ENCODE results near the gene VENTX. TPM values are rescaled to one million over a fixed set of nuclear protein-coding genes. Genes with fewer than 3 reads are reported as not detected.
A peak's percentile ranks its signal among the peaks of the same experiment; 100 is the strongest.

VENTX gene
- total and polyA plus RNA-seq, 2 of the 4 experiments (the other 2 are of a cell fraction), result not detected

GRCh38 chr10:133261726-133262325 is 24.2 kb downstream of the VENTX start:
- peak; percentile 76 for ATAC-seq (ENCODE audit: low read depth)
- WGBS, 2 experiments (ENCODE audit: extremely low coverage in 2 of 2, insufficient read length in 1 of 2), result 0% methylated on average over 11 of the region's 79 CpGs; no CpG with 5 or more reads in 1 of the 2 experiments
- Histone ChIP-seq H2BK5ac (ENCODE audit: low read depth, low read length, poor library complexity, severe bottlenecking) (peak overlapping the region; percentile 91), H3K79me1 (ENCODE audit: low read depth in 1 of 2, low read length in 2 of 2) (peaks cover 0 to 4% of the 10 kb centered on the region in 2 experiments; a peak in 1 of 4 replicates), H4K8ac (ENCODE audit: low read depth in 2 of 2, low read length in 2 of 2) (peak overlapping the region; percentile 74 to 94; a peak in 3 of 4 replicates), H3K14ac (replicated peaks; ENCODE audit: low read depth, low read length) (0 out of 2 replicates have a peak overlapping the region, but pooled peaks have one; percentile 48), H3K23ac (ENCODE audit: low read depth, low read length) (no peak overlapping the region), H3K36me3 (ENCODE audit: control insufficient read depth, insufficient read depth, low read length) (no peaks in the 10 kb centered on the region), H2BK15ac (ENCODE audit: low read depth, low read length) (0 out of 3 replicates have a peak overlapping the region, but pooled peaks have one; percentile 5), H3K18ac (ENCODE audit: low read depth, low read length) (peak overlapping the region; percentile 2), H3K4me2 (ENCODE audit: low read depth, low read length) (peak overlapping the region; percentile 91), H4K91ac (ENCODE audit: insufficient read depth, low read depth, low read length) (peak overlapping the region; percentile 76; the same call in 1 of the 2 replicates), H4K20me1 (ENCODE audit: insufficient read depth, low read length) (no peaks in the 10 kb centered on the region), H3K4me3 (ENCODE audit: insufficient read depth, low read depth, low read length) (peak overlapping the region; percentile 66), H3K9me3 (ENCODE audit: control insufficient read depth, insufficient read depth, low read length) (no peaks in the 10 kb centered on the region), H3K4me1 (ENCODE audit: control insufficient read depth, insufficient read depth, low read length) (peaks cover 21% of the 10 kb centered on the region), H2BK20ac (ENCODE audit: low read depth, low read length) (no peak overlapping the region), H2BK120ac (ENCODE audit: low read depth, low read length) (peak overlapping the region; percentile 62; the same call in 1 of the 2 replicates), H3K27me3 (ENCODE audit: control insufficient read depth, insufficient read depth, low read length) (no peaks in the 10 kb centered on the region; the same call in 1 of the 2 replicates), H2AK9ac (replicated peaks; ENCODE audit: low read depth, low read length, poor library complexity) (peak overlapping the region; percentile 99), H3K9ac (ENCODE audit: low read depth, low read length) (peak overlapping the region; percentile 60), H2AK5ac (ENCODE audit: low read depth, low read length) (peak overlapping the region; percentile 62; the same call in 1 of the 2 replicates), H4K5ac (ENCODE audit: low read depth, low read length) (peak overlapping the region; percentile 70), H3K4ac (ENCODE audit: low read depth, low read length) (peak overlapping the region; percentile 90), H3K27ac (ENCODE audit: insufficient read depth, low read length) (peak overlapping the region; percentile 91), H3K9me1 (ENCODE audit: insufficient read depth, low read length) (peaks cover 18% of the 10 kb centered on the region), H3K56ac (ENCODE audit: extremely low read depth, insufficient read depth, low read length) (no peak overlapping the region), H2AFZ (replicated peaks; ENCODE audit: low read length, poor library complexity) (peak overlapping the region; percentile 93)
- in situ Hi-C loops (cut with MboI; ENCODE audit: low sequenced_read_pairs), result loop anchor here (25.0 kb wide), 1 partner anchor 600 kb away; no protein-coding TSS in a partner anchor
- POLR2A ChIA-PET (ENCODE audit: unreplicated experiment), result no interaction called here
- TF ChIP-seq CHD1 (IDR thresholded peaks at IDR 0.05; ENCODE audit: low read depth, low read length) (no peak), NFE2L2 (IDR thresholded peaks at IDR 0.05; ENCODE audit: low read depth, low read length) (no peak), MXI1 (IDR thresholded peaks at IDR 0.05; ENCODE audit: borderline replicate concordance, low read depth, low read length) (no peak), CEBPB (IDR thresholded peaks at IDR 0.05; ENCODE audit: low read depth, low read length) (no peak), ELK1 (IDR thresholded peaks at IDR 0.05; ENCODE audit: borderline replicate concordance, low read depth, low read length) (no peak), POLR2A (IDR thresholded peaks at IDR 0.05; ENCODE audit: low read depth, low read length) (peak; percentile 56; the same call in 1 of the 2 replicates)
- intact Hi-C loops (cut with micrococcal nuclease), result loop anchor here (1.0 to 5.0 kb wide), 2 partner anchors 14 to 45 kb away; partner anchors contain the start of genes ADAM8, TUBGCP2 and ZNF511
- DNase-seq, result peak; percentile 38
- dilution Hi-C loops (cut with HindIII; ENCODE audit: low sequenced_read_pairs, unreplicated experiment), result no loop called here
- BruUV-seq (replicated peaks), result no TSS peak
- CTCF ChIA-PET, result interaction anchor here (1.9 kb wide), 1 partner anchor 46 kb away, joined by 5 read pairs; no protein-coding TSS in a partner anchor
